K562 (cell line): Measurements from ENCODE around the gene ATRIP. TPM values are rescaled to one million over a fixed set of nuclear protein-coding genes. Genes with fewer than 3 reads are reported as not detected.

Experiments used
- ASH1L ChIP-seq: fragments of 450-650 bp; IDR thresholded peaks from 2 replicates; pipeline ENCODE4 v1.6.1; 2018; ENCODE audit warnings: borderline replicate concordance, mild to moderate bottlenecking, low read depth; ENCODE audit not compliant: partially characterized antibody
- CEBPZ ChIP-seq: fragments of 150-350 bp; IDR thresholded peaks from 2 replicates; pipeline ENCODE4 v1.6.1; 2014; ENCODE audit warnings: low read depth, mild to moderate bottlenecking, low read length, borderline replicate concordance
- E2F6 ChIP-seq, 2 experiments: IDR thresholded peaks; 2 replicates each; pipeline ENCODE4 v1.6.1; 2011; ENCODE audit warnings: borderline replicate concordance in 1 of 2, control low read depth in 1 of 2, low read depth in 1 of 2, low read length in 1 of 2, mild to moderate bottlenecking in 1 of 2, mixed read lengths in 1 of 2, moderate library complexity in 1 of 2; ENCODE audit not compliant: insufficient read depth in 1 of 2, insufficient read length in 1 of 2, poor library complexity in 1 of 2, severe bottlenecking in 1 of 2; ENCODE audit errors: extremely low read depth in 1 of 2
- EGR1 ChIP-seq: fragments of 450-650 bp; conservative IDR thresholded peaks from 2 replicates; pipeline ENCODE4 v1.6.1; 2017; ENCODE audit warnings: mild to moderate bottlenecking
- HNRNPK ChIP-seq: fragments of 200-400 bp; formaldehyde crosslinking; IDR thresholded peaks from one replicate; pipeline ENCODE4 v1.6.1; 2018; ENCODE audit warnings: mild to moderate bottlenecking, low read depth, low read length; ENCODE audit not compliant: poor library complexity, severe bottlenecking
- KDM2B ChIP-seq: fragments of 250-450 bp; sonication (Bioruptor Pico); IDR thresholded peaks from 2 replicates; pipeline ENCODE4 v1.8.0; 2021; ENCODE audit warnings: mild to moderate bottlenecking, moderate library complexity
- KDM5B ChIP-seq: fragments of 200-600 bp; sonication (generic); IDR thresholded peaks from 2 replicates; pipeline ENCODE4 v1.6.1; 2012; ENCODE audit warnings: low read depth, mild to moderate bottlenecking, moderate library complexity, low read length, control low read depth, inconsistent platforms; ENCODE audit not compliant: insufficient replicate concordance
- NFE2L1 ChIP-seq: fragments of 450-650 bp; IDR thresholded peaks from 2 replicates; pipeline ENCODE4 v1.6.1; 2016; ENCODE audit warnings: missing genetic modification characterization, low read depth, mild to moderate bottlenecking, missing compliant biosample characterization, moderate library complexity, borderline replicate concordance
- NRF1 ChIP-seq, 2 experiments: fragments of 450-650 bp; IDR thresholded peaks in 1 of 2; conservative IDR thresholded peaks in 1 of 2; 2 replicates each; pipeline ENCODE4 v1.6.1; 2014; ENCODE audit warnings: mild to moderate bottlenecking in 2 of 2
- PCBP1 ChIP-seq: fragments of 200-400 bp; formaldehyde crosslinking; IDR thresholded peaks from 2 replicates; pipeline ENCODE4 v1.6.1; 2018; ENCODE audit warnings: mild to moderate bottlenecking, low read depth, low read length; ENCODE audit not compliant: poor library complexity, severe bottlenecking
- POLR2G ChIP-seq: fragments of 200-400 bp; formaldehyde crosslinking; IDR thresholded peaks from 2 replicates; pipeline ENCODE4 v1.6.1; 2017; ENCODE audit warnings: low read depth, mild to moderate bottlenecking, antibody characterized with exemption, low read length, moderate library complexity
- PTRF ChIP-seq: fragments of 450-650 bp; IDR thresholded peaks from 2 replicates; pipeline ENCODE4 v1.6.1; 2016; ENCODE audit warnings: mild to moderate bottlenecking, missing genetic modification characterization, missing compliant biosample characterization
- YBX1 ChIP-seq: fragments of 450-650 bp; IDR thresholded peaks from 2 replicates; pipeline ENCODE4 v1.7.1; 2016; ENCODE audit warnings: mild to moderate bottlenecking
- YY1 ChIP-seq, 3 experiments: IDR thresholded peaks; 2 replicates each; pipeline ENCODE4 v1.6.1; 2011; ENCODE audit warnings: low read length in 2 of 3, mild to moderate bottlenecking in 2 of 3, moderate library complexity in 2 of 3, borderline replicate concordance in 1 of 3, control low read depth in 1 of 3, low read depth in 1 of 3; ENCODE audit not compliant: insufficient read depth in 3 of 3, insufficient replicate concordance in 2 of 3, control insufficient read depth in 1 of 3, insufficient read length in 1 of 3; ENCODE audit errors: extremely low read depth in 1 of 3
- polyA plus RNA-seq, 8 experiments: library from polyadenylated mRNA; depleted of rRNA in 4 of 8; stranded (reverse) in 5 of 8; unstranded in 3 of 8; fragments of >200 nt; fragmentation: Nextera tagmentation in 2 of 8; fragmentation: Illumina TruSeq in 1 of 8; extraction: Ambion mirVana in 2 of 8; extraction: Trizol in 1 of 8; gene quantifications; 2 replicates each; pipeline versions ENCODE4 v1.2.1 to v1.2.3, GENCODE V29; 2011 to 2014; ENCODE audit warnings: inconsistent platforms in 1 of 8, missing spikeins in 1 of 8
- total RNA-seq, 7 experiments: library from RNA; depleted of rRNA in 6 of 7; stranded (reverse); fragments of >200 nt in 6 of 7; fragmentation: Illumina TruSeq in 2 of 7; extraction: Trizol in 2 of 7; gene quantifications; 2 replicates each; pipeline versions ENCODE4 v1.2.1 to v1.2.3, GENCODE V29; 2011 to 2021; ENCODE audit warnings: low replicate concordance in 1 of 7

ATRIP gene
- total and polyA plus RNA-seq, 9 of the 15 experiments (the other 6 are each of a cell fraction or from before 2014, with no cell fraction given) = 1.7 to 15.7 (median 10.5) TPM

- TF ChIP-seq EGR1 (peak; percentile 39), E2F6 (IDR thresholded peaks at IDR 0.05; ENCODE audit: borderline replicate concordance in 1 of 2, extremely low read depth in 1 of 2, insufficient read depth in 1 of 2, insufficient read length in 1 of 2, low read depth in 1 of 2, low read length in 1 of 2, poor library complexity in 1 of 2, severe bottlenecking in 1 of 2) (peak in 1 of 2 experiments; percentile 37), POLR2G (peak; percentile 81), HNRNPK (peak; percentile 33), YBX1 (no peak), PTRF (tag) (no peak), PCBP1 (peak; percentile 22), KDM2B (no peak), YY1 (IDR thresholded peaks at IDR 0.05; ENCODE audit: borderline replicate concordance in 1 of 3, control insufficient read depth in 1 of 3, extremely low read depth in 1 of 3, insufficient read depth in 3 of 3, insufficient read length in 1 of 3, insufficient replicate concordance in 2 of 3, low read depth in 1 of 3, low read length in 2 of 3) (peak in 1 of 3 experiments; percentile 51), NRF1 (conservative IDR thresholded peaks at IDR 0.05 in 1 of 2, IDR thresholded peaks at IDR 0.05 in 1 of 2) (peak in 1 of 2 experiments; percentile 30; a peak in 2 of 4 replicates), CEBPZ (no peak), ASH1L (no peak), KDM5B (peak; percentile 34), NFE2L1 (no peak)
These were observed 57.8 kb downstream of the ATRIP start, which contains the start of gene SHISA5 (continued) for GRCh38 chr3:48504051-48504946.
